Erythroblast (primary cell): ENCODE data around the gene EOLA1.
"Not testable (repeated sequence)": the region's sequence is repeated elsewhere in the genome, so short reads cannot be mapped to it uniquely, and the experiment has no call there.

Experiments used
- DNase-seq, 2 experiments: peaks; one replicate each; lab custom pipeline; 2025; lab: John Stamatoyannopoulos, UW
- GATA1 ChIP-seq: IDR thresholded peaks from 2 replicates; pipeline ENCODE4 v1.6.1; 2011; ENCODE audit warnings: low read depth, mild to moderate bottlenecking, control low read depth, low read length, moderate library complexity
- POLR2A ChIP-seq: IDR thresholded peaks from 2 replicates; pipeline ENCODE4 v1.6.1; 2011; ENCODE audit warnings: mild to moderate bottlenecking, low read length

Gene EOLA1

DNA sequence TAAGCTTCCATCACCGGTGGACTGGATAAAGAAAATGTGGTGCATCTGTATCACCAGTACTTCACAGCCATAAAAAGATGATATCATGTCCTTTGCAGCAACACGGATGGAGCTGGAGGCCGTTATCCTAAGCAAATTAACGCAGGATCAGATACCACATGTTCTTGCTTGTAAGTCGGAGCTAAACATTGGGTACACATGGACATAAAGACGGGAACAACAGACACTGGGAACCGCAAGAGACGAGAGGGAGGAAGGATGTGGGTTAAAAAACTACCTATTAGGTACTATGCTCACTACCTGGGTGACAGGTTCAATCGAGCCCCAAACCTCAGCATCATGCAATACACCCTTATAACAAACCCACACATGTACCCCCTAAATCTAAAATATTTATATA lies 19.4 kb upstream of the EOLA1 start:
- peak in 1 of 2 experiments; percentile 22 for DNase-seq
- TF ChIP-seq POLR2A = no peak
- no peak for TF ChIP-seq GATA1

DNA sequence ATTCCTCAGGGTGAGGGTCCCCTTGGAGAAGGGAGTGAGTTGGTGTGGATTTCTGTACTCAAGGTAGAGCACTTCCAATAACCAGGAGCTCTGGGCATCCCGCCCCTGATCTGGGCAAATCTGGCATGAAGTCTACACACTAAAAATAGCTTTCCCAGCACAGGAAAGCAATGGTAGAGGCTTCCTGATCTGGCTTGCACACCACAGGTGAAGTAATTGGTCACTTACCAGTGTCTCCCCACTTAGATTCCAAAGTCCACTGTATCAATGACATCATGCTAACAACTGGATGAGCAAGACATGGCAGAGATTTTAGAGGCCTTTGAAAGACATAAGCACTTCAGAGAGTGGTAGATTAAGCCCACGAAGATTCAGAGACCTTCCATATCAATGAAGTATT lies 17.9 kb upstream of the EOLA1 start:
- TF ChIP-seq POLR2A = no peak
- TF ChIP-seq GATA1 = no peak
- peak in 1 of 2 experiments; percentile 2 for DNase-seq

DNA sequence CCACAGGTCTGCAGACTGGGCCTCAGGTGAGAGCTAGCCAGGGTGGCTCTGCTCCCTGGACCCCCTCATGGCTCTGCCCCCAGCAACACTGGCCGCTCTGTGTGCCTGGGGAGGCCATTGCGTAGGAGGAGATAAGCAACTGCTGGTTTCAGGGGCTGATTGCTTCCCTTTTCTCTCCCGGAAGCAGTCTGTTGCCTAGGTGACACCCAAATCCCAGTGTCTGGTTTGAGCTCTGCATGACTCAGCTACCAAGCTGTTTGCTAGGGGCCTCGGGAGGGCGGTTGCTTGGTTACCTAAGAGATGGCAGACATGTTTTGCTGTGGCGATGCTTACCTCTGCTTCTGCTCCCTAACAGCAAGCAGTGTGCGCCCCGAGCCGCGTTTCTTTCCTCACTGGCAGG lies 15.4 kb upstream of the EOLA1 start:
- peak; percentile 80 to 86 for DNase-seq

DNA sequence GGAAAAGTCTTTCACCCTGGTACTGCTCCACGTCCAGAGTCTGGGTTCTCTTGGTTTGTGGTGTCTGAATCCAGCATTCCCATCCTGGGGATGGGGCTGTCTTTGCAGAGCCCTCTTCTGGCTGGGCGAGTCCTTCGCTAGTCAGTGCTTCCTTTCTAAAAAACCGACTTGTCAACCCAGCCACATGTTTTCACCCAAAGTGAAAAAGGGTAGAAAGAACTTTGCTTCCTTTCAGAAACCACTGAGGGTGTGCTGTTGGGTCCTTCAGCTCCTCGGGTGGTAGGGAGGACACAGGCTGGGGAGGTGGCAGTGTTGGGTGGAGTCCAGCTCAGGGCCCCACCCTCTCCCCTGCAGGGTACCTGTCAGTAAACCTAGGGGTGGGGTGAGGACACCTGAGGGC lies 14.9 kb upstream of the EOLA1 start:
- DNase-seq = peak in 1 of 2 experiments; percentile 2

DNA sequence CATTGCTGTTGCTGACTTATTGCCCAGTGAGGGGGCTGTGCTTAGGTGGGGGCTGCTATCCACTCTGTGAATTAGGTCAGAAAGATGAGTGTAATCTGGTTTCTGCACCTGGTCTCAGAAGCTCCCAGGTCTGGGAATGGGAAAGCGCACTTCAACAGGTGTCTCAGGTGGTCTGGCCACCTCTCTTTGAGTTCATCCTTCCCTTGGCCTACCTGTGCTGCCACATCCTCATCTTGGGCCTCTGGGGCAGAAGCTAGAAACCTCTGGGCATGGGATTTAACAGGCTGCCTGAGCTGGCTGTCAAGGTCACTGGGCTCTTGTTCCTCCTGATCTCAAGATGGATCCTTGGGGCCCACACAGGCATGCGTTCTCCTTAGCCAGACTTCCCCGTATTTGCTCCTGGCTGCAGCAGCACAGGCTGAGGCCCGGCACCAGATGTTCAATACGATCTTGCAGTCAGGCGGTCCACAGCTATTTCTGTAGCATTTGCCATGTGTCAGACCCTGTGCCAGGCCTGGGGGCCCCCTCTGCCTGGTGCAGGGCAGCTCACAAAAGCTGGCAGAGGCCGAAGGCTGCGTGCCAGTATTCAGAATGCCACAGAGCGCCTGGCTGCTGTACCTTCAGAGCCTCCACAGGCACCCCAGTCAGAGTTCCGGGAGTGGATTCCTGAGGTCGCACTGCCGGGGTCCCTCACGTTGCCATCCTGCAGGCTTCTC lies 14.3 kb upstream of the EOLA1 start:
- not testable (repeated sequence) for DNase-seq

DNA sequence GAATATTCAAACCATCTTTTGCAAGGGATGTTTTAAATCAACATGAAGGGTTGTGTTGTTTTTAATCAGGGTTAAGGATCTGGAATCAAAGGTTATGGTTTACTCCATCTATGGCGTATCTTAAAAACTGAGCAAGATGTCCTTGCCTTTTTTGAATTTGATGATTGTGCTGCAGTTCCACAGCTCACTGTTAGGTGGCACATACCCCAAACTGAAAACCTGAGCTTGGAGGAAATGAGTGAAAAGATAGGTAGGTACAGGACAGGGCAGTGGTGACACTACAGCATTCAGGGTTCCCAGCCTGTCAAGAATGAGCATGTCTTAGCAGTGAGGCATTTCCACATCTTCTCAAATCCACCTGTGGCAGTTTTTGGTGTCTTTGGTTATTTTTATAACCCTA lies 13.1 kb upstream of the EOLA1 start:
- TF ChIP-seq GATA1 = no peak
- peak; percentile 42 to 53 for DNase-seq

DNA sequence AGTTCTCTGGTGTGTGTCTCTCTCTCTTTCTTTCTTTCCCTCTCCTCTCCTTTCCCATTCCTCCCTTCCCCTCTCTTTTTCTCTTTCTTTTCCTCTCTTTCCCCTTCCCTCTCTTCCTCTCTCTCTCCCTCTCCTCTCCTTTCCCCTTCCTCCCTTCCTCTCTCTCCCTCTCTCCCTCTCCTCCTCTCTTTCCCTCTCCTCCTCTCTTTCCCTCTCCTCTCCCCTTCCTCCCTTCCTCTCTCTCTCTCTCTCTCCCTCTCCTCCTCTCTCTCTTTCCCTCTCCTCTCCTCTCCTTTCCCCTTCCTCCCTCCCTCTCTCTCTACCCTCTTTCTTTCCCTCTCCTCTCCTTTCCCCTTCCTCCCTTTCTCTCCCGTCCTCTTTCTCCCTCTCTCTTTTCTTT lies 12.4 kb upstream of the EOLA1 start:
- no peak for DNase-seq
- TF ChIP-seq GATA1 (no peak), POLR2A (no peak)

DNA sequence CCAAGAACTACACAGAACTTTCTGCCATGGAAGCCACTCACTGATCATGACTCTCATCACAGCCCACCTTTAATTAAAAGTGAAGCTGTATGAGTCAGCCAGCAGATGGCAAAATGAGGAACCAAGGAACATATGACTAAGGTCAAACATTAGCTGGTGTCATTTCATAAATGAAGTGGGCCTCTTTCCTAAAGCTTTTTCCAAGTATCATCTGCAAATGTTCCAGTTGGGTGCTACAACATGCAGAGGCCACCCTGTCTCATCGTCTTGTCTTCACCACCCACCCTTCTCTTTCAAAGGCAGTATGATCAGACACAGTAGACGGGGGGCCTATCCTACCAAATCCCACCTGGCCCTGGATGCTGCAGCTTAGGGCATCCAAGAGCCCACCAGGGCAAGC lies 9.2 kb upstream of the EOLA1 start:
- TF ChIP-seq POLR2A = no peak
- TF ChIP-seq GATA1 = no peak
- no peak for DNase-seq

DNA sequence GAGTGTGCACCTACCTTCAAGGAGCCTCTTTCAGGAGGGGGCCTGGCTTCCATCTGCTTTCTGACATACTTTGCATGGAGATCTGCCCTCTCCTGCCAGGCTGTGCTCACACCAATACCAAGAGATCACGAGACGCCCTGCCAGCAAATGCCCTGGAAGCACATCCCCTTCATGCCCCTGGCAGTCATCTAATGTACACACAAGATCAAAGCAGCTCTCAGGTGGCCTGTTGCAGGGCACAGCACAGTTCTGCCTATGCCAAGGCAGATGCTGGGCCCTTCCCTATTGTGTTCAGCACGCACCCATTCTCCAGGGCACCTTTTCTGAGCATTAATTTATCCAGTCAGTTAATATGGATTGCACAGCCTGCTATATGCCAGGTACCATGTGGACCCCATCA lies 7.9 kb upstream of the EOLA1 start:
- not testable (repeated sequence) for DNase-seq

DNA sequence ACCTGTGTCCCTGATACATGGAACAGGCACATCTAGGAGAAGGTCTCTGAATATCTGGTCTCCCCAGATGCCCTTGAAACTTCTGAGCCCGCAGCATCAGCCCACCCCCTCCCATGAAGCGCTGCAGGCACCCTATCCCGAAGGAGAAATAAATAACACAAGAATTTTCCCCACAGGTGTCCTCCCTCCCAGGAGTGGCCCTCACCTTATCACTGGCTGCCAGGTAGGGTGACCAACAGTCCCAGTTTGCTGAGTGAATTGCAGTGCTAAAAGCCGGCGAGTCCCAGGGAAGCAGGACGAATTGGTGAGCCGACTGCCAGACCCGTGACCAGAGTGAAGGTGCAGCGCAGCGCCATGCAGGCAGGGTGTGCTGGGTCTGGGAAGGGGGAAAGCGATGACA lies 6.8 kb upstream of the EOLA1 start:
- not testable (repeated sequence) for DNase-seq

DNA sequence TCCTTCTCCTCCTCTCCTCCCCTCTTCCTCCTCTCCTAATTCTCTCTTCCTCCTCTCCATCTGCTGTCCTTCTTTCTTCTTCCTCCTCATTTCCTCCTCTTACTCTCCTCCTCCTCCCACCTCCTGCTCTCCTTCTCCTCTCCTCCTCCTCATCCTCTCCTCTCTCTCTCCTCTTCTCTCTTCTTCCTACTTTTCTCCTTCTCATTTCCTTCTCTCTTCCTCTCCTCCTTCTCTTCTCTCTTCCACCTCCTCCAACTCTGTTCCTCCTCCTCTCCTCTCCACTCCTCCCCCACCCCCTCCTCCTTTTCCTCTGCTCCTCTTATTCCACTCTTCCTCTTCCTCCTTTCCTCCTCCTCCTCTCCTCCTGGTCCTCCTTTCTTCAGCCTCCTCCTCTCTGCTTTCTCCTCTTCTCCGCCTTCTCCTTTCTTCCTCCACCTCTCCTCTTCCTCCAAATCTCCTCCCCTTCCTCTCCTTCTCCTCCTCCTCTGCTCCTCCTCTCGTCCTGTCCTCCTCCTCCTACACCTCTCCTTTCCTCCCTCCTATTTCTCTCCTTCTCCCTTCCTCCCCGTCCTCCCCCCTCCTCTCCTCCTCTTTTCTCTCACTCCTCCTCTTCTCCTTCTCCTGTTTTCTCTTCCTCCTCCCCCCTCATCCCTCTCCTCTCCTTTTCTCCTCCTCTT lies 5.7 kb upstream of the EOLA1 start:
- not testable (repeated sequence) for DNase-seq

DNA sequence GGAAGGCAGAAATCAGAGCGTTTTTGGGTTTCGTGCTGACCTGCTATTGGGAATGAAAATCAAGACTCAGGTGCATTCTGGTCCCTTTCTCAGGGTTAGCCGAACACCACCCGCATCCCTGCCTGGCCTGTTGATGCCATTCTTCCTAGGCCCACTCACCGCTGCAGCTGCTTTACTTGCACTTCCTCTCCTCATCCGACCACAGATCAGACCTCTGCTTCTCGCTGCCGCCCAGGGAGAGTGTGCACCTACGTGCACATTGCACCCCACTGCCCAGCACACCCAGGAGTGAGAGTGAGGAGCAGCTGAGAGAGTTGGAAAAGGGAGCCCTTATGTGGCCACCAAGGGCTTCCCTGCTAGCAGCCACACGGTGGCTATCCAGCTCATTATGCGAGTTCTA lies 3.3 kb upstream of the EOLA1 start:
- DNase-seq = not testable (repeated sequence)

DNA sequence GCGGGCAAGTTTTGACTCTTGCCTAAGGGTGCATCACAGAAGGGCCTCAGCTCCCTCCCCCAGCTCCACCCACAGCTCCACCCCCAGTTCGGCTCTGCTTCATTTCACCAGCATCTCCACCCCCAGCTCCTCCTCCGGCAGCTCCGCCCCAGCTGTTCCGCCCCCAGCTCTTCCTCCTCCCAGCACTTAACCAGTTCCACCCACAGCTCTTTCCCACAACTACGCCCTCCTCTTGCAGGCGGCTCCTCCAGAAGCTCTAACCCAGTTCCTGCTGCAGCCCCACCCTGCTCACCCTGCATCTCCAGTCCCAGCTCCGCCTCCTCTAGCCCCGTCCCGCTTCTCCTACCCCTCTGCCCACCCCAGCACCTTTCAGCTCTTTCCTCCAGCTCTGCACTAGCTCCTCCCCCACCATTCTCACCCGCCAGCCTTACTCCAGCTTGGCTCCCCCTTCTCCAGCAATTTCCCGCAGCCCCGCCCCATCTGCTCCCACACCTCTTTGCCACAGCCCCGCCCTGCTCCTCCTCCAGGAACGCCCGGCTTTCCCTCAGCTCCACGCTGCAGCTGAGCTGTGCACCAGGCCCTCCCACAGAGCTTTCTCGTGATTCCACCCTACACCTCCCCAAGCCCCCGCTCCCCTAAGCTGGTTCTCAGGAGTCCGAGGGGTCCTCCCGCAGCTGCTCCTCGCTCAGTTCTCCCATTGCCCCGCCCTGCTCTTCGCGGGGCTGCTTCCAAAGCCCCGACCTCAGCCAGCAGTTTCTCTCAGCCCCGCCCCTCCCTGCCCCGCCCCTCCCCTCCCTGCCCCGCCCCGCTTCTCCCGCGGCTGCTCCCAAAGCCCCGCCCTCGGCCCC lies 1.3 kb upstream of the EOLA1 start:
- TF ChIP-seq GATA1 = no peak
- no peak for TF ChIP-seq POLR2A
- peak; percentile 92 to 93 for DNase-seq

DNA sequence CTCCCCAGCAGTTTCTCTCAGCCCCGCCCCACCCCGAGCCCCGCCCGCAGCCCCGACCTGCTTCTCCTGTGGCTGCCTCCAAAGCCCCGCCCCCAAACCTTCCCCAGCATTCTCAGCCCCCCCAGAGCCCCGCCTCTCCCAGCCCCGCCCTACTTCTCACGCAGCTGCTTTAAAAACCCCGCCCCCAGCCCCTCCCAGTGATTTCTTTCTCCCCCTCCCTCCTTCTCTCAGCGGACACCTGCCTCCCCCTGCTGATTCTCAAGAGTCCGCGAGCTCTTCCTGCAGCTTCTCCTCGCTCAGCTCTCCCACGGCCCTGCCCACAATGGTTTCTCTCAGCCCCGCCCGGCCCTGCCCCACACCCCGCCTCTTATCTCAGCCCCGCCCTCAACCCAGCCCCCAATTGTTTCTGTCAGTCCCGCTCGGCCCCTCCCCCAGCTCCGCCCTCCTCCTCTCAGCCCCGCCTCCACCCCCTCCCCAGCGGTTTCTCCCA lies 636 bp upstream of the EOLA1 start:
- peak; percentile 91 to 92 for DNase-seq
- TF ChIP-seq POLR2A (no peak), GATA1 (no peak)

DNA sequence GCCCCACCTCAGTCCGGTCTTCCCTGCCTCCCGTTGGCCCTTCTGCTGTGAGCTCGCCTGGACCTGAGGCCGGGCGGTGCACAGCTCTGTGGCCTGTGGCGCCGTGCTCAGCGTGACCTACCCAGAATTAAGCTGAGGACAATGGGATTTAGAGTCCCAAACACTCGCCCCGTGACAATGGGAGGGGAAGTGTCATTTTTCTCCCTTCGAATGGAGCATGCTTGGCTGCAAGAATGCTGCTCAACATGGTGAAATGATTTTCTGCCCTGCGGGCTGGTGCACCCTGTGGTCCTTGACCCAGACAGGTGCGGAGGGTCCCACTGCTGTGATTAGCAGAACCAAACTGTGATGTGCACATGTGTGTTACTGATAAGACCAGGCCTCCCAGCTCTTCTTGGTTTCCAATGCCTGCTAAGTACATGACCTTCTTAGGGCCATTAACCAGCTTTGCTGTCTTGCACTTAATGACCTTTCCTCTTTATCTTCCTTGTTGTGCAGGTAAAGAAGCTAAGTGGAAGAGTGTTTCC lies 772 bp downstream of the EOLA1 start:
- DNase-seq = peak; percentile 47 to 68
- TF ChIP-seq GATA1 (no peak), POLR2A (no peak)

DNA sequence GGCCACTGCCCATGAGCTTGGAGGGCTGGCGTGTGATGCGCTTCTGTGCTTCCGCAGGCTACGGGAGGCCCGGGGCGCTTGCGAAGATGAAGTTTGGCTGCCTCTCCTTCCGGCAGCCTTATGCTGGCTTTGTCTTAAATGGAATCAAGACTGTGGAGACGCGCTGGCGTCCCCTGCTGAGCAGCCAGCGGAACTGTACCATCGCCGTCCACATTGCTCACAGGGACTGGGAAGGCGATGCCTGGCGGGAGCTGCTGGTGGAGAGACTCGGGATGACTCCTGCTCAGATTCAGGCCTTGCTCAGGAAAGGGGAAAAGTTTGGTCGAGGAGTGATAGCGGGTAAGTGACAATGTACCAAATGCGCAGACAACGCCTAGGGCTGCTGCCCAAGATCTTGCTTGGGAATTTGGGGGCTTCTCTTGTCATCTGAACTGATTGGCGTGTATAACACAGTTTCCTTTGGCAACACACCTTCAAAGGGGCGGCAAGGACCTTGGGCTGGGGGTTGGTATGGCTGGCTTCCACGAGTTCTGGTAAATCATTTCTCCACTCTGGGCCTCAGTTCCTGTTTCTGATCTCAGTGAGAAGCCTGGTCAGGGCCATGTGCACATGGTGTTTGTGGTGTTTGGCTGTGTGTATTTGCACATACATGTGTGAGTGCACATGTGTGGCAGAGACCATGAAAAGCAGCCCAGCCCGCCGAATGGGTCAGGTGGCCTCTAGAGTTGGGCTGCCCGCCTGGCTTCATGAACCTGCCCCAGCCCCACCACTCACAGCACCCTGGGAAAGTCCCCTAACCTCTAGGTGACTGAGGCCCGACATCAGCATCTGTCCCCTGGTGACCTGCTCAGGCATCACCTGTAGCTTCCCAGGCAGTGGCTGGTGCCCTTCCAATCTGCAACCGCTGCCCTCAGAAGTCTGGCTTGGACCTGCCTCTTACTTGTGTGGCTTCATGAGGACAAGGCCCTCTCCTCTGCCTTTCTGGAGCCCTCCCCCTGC lies 5.0 kb downstream of the EOLA1 start:
- peak; percentile 27 to 40 for DNase-seq

DNA sequence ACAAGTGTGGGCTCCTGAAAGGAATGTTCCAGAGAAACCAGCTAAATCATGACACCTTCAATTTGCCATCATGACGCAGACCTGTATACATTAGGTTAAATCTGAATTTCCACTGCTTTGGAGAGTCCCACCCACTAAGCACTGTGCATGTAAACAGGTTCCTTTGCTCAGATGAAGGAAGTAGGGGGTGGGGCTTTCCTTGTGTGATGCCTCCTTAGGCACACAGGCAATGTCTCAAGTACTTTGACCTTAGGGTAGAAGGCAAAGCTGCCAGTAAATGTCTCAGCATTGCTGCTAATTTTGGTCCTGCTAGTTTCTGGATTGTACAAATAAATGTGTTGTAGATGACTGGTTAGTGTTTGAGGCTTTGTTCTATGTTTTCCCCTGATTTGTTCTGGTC lies 6.2 kb downstream of the EOLA1 start:
- DNase-seq = not testable (repeated sequence)

DNA sequence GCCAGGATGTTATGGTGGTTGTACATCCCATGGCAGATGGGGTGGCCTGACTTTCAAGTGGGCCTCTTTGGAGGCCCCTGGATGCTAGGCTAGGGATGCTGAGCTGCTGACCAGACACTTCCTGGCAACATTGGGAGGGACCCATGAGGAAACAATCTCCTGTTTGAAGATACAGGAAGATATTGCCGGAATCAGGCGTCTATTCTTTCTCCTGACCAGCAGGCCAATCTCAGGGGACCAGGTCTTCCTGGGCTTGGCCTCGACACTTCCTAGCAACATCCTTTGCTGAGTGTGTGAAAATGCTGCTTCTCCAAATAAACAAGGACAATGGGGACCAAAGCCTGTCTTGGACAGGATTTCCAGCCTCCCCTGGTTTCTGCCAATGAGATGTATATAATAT lies 7.0 kb downstream of the EOLA1 start:
- not testable (repeated sequence) for DNase-seq

DNA sequence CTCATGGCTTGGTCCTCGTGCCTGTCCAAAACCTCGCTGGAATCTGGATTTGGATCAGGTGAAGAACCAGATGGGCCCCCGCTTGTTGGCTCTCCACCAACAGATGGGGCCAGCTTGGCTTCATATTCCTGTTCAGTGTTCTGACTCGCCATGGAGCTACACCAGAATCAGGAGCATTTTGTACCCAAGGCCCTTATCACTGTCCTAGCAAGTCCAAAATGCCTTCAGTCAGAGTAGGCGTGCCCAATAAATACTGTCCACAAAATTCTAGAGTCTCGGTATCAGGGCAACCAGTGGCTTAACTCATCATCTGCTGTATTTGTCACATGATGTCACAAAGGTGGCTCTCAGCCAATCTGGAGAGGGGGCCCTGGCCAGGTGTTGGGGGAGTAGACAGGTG lies 8.9 kb downstream of the EOLA1 start, which contains the start of gene HSFX3:
TSS of gene HSFX3 (minus strand) at position 224 of the 400 bp plus-strand sequence. CDS start at position 152, 72 bp downstream.
- DNase-seq = not testable (repeated sequence)
